OCI-LY7 (cell line): ENCODE data around the gene BOLA3. TPM values are rescaled to one million over a fixed set of nuclear protein-coding genes. Genes with fewer than 3 reads are reported as not detected.
A peak's percentile ranks its signal among the peaks of the same experiment; 100 is the strongest.

Experiments
- BruUV-seq: library from RNA; stranded (reverse); fragments of 400-500 nt; replicated peaks from 2 replicates; lab custom pipeline; 2021; lab: Mats Ljungman, UMichigan
- CTCF ChIA-PET: fragments of 300-600 bp; sonication (Branson Sonifier 250); formaldehyde crosslinking; loops from one replicate; lab custom pipeline; 2022; ENCODE audit warnings: antibody characterized with exemption; ENCODE audit not compliant: unreplicated experiment; lab: Charles Lee
- POLR2A ChIA-PET: fragments of 300-600 bp; sonication (Branson Sonifier 250); formaldehyde crosslinking; loops from one replicate; lab custom pipeline; 2022; ENCODE audit warnings: antibody characterized with exemption; lab: Charles Lee
- DNase-seq: peaks from one replicate; pipeline ENCODE4 v3.0.0-alpha.2; 2015; ENCODE audit warnings: low spot score
- H2AFZ ChIP-seq: fragments of 200-600 bp; sonication (generic), shearing (Covaris generic); 2 replicates; pipeline ENCODE4 v1.6.1; 2014; ENCODE audit warnings: mild to moderate bottlenecking, antibody characterized with exemption, low read length, moderate library complexity
- H3K27ac ChIP-seq: fragments of 200-600 bp; sonication (generic); 2 replicates; pipeline ENCODE4 v1.5.1; 2014; ENCODE audit warnings: mixed run types, low read depth, mild to moderate bottlenecking, moderate library complexity, low read length, inconsistent platforms; ENCODE audit not compliant: poor library complexity, severe bottlenecking
- H3K36me3 ChIP-seq: fragments of 200-600 bp; sonication (generic); 2 replicates; pipeline ENCODE4 v1.6.1; 2014; ENCODE audit warnings: mild to moderate bottlenecking, antibody characterized with exemption, low read length, moderate library complexity, mixed read lengths; ENCODE audit not compliant: insufficient read depth
- H3K4me1 ChIP-seq: fragments of 200-600 bp; sonication (generic); 2 replicates; pipeline ENCODE4 v1.5.1; 2014; ENCODE audit warnings: mild to moderate bottlenecking, low read length; ENCODE audit not compliant: insufficient read depth, poor library complexity, severe bottlenecking
- H3K4me2 ChIP-seq: fragments of 200-600 bp; sonication (generic); 2 replicates; pipeline ENCODE4 v1.6.1; 2014; ENCODE audit warnings: mild to moderate bottlenecking, low read length
- H3K4me3 ChIP-seq: fragments of 200-600 bp; sonication (generic); 2 replicates; pipeline ENCODE4 v1.5.1; 2014; ENCODE audit warnings: mild to moderate bottlenecking, low read depth, low read length; ENCODE audit not compliant: poor library complexity, severe bottlenecking
- H3K79me2 ChIP-seq: fragments of 200-600 bp; sonication (generic); 2 replicates; pipeline ENCODE4 v1.6.1; 2016; ENCODE audit warnings: low read depth, mild to moderate bottlenecking, low read length, moderate library complexity, mixed read lengths; ENCODE audit not compliant: insufficient read depth
- H3K9me2 ChIP-seq: fragments of 200-600 bp; sonication (generic); 2 replicates; pipeline ENCODE4 v1.6.1; 2016; ENCODE audit warnings: mild to moderate bottlenecking, low read length, mixed read lengths; ENCODE audit not compliant: insufficient read depth
- H3K9me3 ChIP-seq: fragments of 200-600 bp; sonication (generic); 2 replicates; pipeline ENCODE4 v1.6.1; 2014; ENCODE audit warnings: mild to moderate bottlenecking, mixed run types, low read length, mixed read lengths
- H4K20me1 ChIP-seq: fragments of 200-600 bp; sonication (generic); 2 replicates; pipeline ENCODE4 v1.6.1; 2014; ENCODE audit warnings: mild to moderate bottlenecking, antibody characterized with exemption, low read length, moderate library complexity, mixed read lengths; ENCODE audit not compliant: insufficient read depth
- CTCF ChIP-seq: fragments of 200-600 bp; sonication (generic); conservative IDR thresholded peaks from 2 replicates; pipeline ENCODE4 v1.5.1; 2014; ENCODE audit warnings: mild to moderate bottlenecking, antibody characterized with exemption, low read length, moderate library complexity, mixed read lengths
- EZH2phosphoT487 ChIP-seq: fragments of 200-600 bp; sonication (generic); IDR thresholded peaks from 2 replicates; pipeline ENCODE4 v1.6.1; 2018; ENCODE audit warnings: low read depth, borderline replicate concordance, mild to moderate bottlenecking, mixed run types, antibody characterized with exemption, low read length, moderate library complexity, mixed read lengths
- intact Hi-C: fragments of 100-400 bp; cut with micrococcal nuclease; formaldehyde crosslinking; loops from one replicate; pipeline ENCODE4 v1.10.0; 2022; ENCODE audit not compliant: unreplicated experiment
- total RNA-seq, 2 experiments: library from RNA; depleted of rRNA in 1 of 2; stranded (reverse); fragments of >200 nt in 1 of 2; shearing (Covaris generic) in 1 of 2; gene quantifications; 2 replicates each; pipeline ENCODE4 v1.2.3, GENCODE V29; 2014 to 2022

Gene BOLA3
- total RNA-seq, 2 experiments from 2014 or later: 33.6 to 53.3 TPM

- H3K27ac ChIP-seq: no peak overlapping the region
- CTCF ChIA-PET: no interaction called here
- DNase-seq: no peak
- H3K79me2 ChIP-seq: no peaks in the 10 kb centered on the region
- no peaks in the 10 kb centered on the region for H3K9me3 ChIP-seq
- intact Hi-C loops: no loop called here
- no peak overlapping the region for H3K4me3 ChIP-seq
- peaks cover 16% of the 10 kb centered on the region; the same call in 1 of the 2 replicates for H3K36me3 ChIP-seq
- TF ChIP-seq CTCF (no peak), EZH2phosphoT487 (no peak)
- no peak overlapping the region for H3K4me2 ChIP-seq
- H2AFZ ChIP-seq: no peak overlapping the region
- no TSS peak for BruUV-seq
- H4K20me1 ChIP-seq: no peaks in the 10 kb centered on the region
- H3K9me2 ChIP-seq: no peaks in the 10 kb centered on the region
- POLR2A ChIA-PET: interaction anchor here (0.6 kb wide), 1 partner anchor 182 kb away, joined by 6 read pairs; no protein-coding TSS in a partner anchor
- H3K4me1 ChIP-seq: no peaks in the 10 kb centered on the region
These were observed 40.6 kb downstream of the BOLA3 start for GRCh38 chr2:74107071-74107470.

GRCh38 chr2:74105413-74105812 is 42.3 kb downstream of the BOLA3 start:
- TF ChIP-seq EZH2phosphoT487 (no peak), CTCF (no peak)
- ChIA-PET POLR2A (interaction anchor here (0.9 kb wide), 1 partner anchor 27 kb away, joined by 3 read pairs; no protein-coding TSS in a partner anchor), CTCF (no interaction called here)
- intact Hi-C loops: no loop called here
- Histone ChIP-seq H4K20me1 (no peaks in the 10 kb centered on the region), H3K36me3 (peaks cover 29% of the 10 kb centered on the region), H3K4me2 (no peak overlapping the region), H3K27ac (no peak overlapping the region), H3K9me2 (no peaks in the 10 kb centered on the region), H3K9me3 (no peaks in the 10 kb centered on the region), H3K4me3 (no peak overlapping the region), H3K4me1 (no peaks in the 10 kb centered on the region), H3K79me2 (no peaks in the 10 kb centered on the region), H2AFZ (no peak overlapping the region)
- no TSS peak for BruUV-seq
- DNase-seq: no peak

GRCh38 chr2:74104839-74105238 is 42.9 kb downstream of the BOLA3 start:
- peaks cover 35% of the 10 kb centered on the region for H3K36me3 ChIP-seq
- H2AFZ ChIP-seq: no peak overlapping the region
- H4K20me1 ChIP-seq: no peaks in the 10 kb centered on the region
- H3K4me1 ChIP-seq: no peaks in the 10 kb centered on the region
- intact Hi-C loops: no loop called here
- H3K4me3 ChIP-seq: no peak overlapping the region
- no peak overlapping the region for H3K27ac ChIP-seq
- H3K9me2 ChIP-seq: no peaks in the 10 kb centered on the region
- CTCF ChIA-PET: no interaction called here
- no peak overlapping the region for H3K4me2 ChIP-seq
- no peaks in the 10 kb centered on the region for H3K9me3 ChIP-seq
- no TSS peak for BruUV-seq
- peak; percentile 50 for TF ChIP-seq CTCF
- no peak for TF ChIP-seq EZH2phosphoT487
- no peak for DNase-seq
- no peaks in the 10 kb centered on the region for H3K79me2 ChIP-seq
- POLR2A ChIA-PET: interaction anchor here (0.5 to 0.9 kb wide), 3 partner anchors 27 to 200 kb away, joined by 3 read pairs; no protein-coding TSS in a partner anchor
